Heart left ventricle (tissue), 16 donors: Measurements from ENCODE around the gene DIP2C. TPM values are rescaled to one million over a fixed set of nuclear protein-coding genes. Genes with fewer than 3 reads are reported as not detected.

ENCODE experiments used
- ATAC-seq, 4 donors: fragments of 200-7000 bp; cut with Tn5 transposase; one replicate each; pipeline ENCODE4 v1.9.1; 2020 to 2022; ENCODE audit warnings: moderate library complexity in 4 of 4, mild to moderate bottlenecking in 3 of 4, moderate number of reproducible peaks in 1 of 4
- DNase-seq, 5 donors: peaks; one replicate each; pipeline ENCODE4 v3.0.0-alpha.2; 2020
- H3K27ac ChIP-seq, 12 donors: fragments of 200-600 bp; sonication (generic) in 4 of 12; one replicate each; pipeline versions ENCODE4 v1.5.0 to v1.8.0; 2016 to 2022; ENCODE audit warnings: mild to moderate bottlenecking in 2 of 12
- H3K27me3 ChIP-seq, 9 donors: fragments of 200-600 bp; sonication (generic) in 2 of 9; one replicate each; pipeline versions ENCODE4 v1.5.1 to v1.8.0; 2016 to 2022; ENCODE audit warnings: mild to moderate bottlenecking in 3 of 9
- H3K36me3 ChIP-seq, 9 donors: fragments of 200-600 bp; sonication (generic) in 2 of 9; one replicate each; pipeline versions ENCODE4 v1.5.0 to v1.8.0; 2018 to 2022; ENCODE audit warnings: mild to moderate bottlenecking in 2 of 9
- H3K4me1 ChIP-seq, 12 donors: fragments of 200-600 bp; sonication (generic) in 4 of 12; one replicate each; pipeline versions ENCODE4 v1.5.0 to v1.8.0; 2016 to 2022; ENCODE audit warnings: mild to moderate bottlenecking in 3 of 12
- H3K4me3 ChIP-seq, 12 donors: fragments of 200-600 bp; sonication (generic) in 4 of 12; one replicate each; pipeline versions ENCODE4 v1.5.0 to v1.8.0; 2017 to 2022; ENCODE audit warnings: mild to moderate bottlenecking in 9 of 12, moderate library complexity in 4 of 12
- H3K9me3 ChIP-seq, 12 donors: fragments of 200-600 bp; sonication (generic) in 4 of 12; one replicate each; pipeline versions ENCODE4 v1.5.0 to v1.8.0; 2016 to 2022; ENCODE audit warnings: mild to moderate bottlenecking in 1 of 12
- POLR2A ChIP-seq, 2 donors: fragments of 450-650 bp; IDR thresholded peaks; one replicate each; pipeline ENCODE4 v1.6.1; 2017; ENCODE audit warnings: antibody characterized with exemption in 2 of 2, mild to moderate bottlenecking in 2 of 2, moderate library complexity in 2 of 2
- WGBS, 4 donors: extraction: QIAGEN DNeasy Blood & Tissue Kit in 2 of 4; methylation state at CpG; one replicate each; pipeline versions ENCODE4 v1.1.5 to v1.1.7; 2013 to 2018; 5-methylcytosine and 5-hydroxymethylcytosine counted together
- intact Hi-C, 10 donors: fragments of 100-400 bp; cut with DNase I; formaldehyde crosslinking; loops; one replicate each; pipeline versions ENCODE4 v1.11.1 to v1.14.2; 2022
- polyA plus RNA-seq, 2 donors: library from polyadenylated mRNA; stranded (reverse); fragments of 200-250 nt; gene quantifications; one replicate each; pipeline ENCODE4 v1.2.3, GENCODE V29; 2013
- total RNA-seq, 9 donors: library from RNA; depleted of rRNA in 2 of 9; stranded (reverse); fragments of >200 nt in 2 of 9; fragmentation: NEBNext Ultra II Directional in 3 of 9; extraction: Animal tissue kit (Norgen Biotek cat#: 25700) in 3 of 9; gene quantifications; one replicate each; pipeline versions ENCODE4 v1.1.0 to v1.2.4, GENCODE V29; 2016 to 2023
- TF ChIP-seq, protein P1 (sequence below), 12 donors: fragments of 200-600 bp; sonication (generic) in 4 of 12; IDR thresholded peaks; one replicate each; pipeline versions ENCODE4 v1.5.0 to v1.8.0; 2018 to 2022; ENCODE audit warnings: antibody characterized with exemption in 12 of 12, mild to moderate bottlenecking in 5 of 12
- donor health status: ischemic (EF 13 %, LVEDD 7.1; RV severe dilation, severe dysfunction).
- donor health status: healthy with polysubstance abuse.
- donor health status: DM: no; HTN: yes; CAD: no.
- donor health status: DM: no; HTN: no; CAD: no.
- donor health status: ischemic (EF 25% LVEDD 6.9; RV normal size, moderate dysfunction).
- donor health status: ischemic (EF 25% LVEDD 5.7; RV mildly dilated, moderate dysfunction).
- donor health status: healthy.
- donor health status: DM: yes; HTN: yes; CAD: no.
- donor health status: ischemic (EF 35%, LVEDD 5.7; RV mildly dilated, moderate dysfunction).
- donor health status: nonischemic (EF 11% LVEDD 7.7; RV severe dilation, severe dysfunction).
- donor health status: DM: yes; HTN: yes; CAD: no.
- donor health status: PGD.
- donor health status: ischemic (EF 29% LVEDD 5.4; RV normal size, mild dysfunction).
- donor health status: nonischemic (EF 23%, LVEDD 6.1; RV moderate dilation, normal function).

Gene DIP2C
- total and polyA plus RNA-seq, 11 donors = 7.4 to 43.1 (median 28.5) TPM

DNA sequence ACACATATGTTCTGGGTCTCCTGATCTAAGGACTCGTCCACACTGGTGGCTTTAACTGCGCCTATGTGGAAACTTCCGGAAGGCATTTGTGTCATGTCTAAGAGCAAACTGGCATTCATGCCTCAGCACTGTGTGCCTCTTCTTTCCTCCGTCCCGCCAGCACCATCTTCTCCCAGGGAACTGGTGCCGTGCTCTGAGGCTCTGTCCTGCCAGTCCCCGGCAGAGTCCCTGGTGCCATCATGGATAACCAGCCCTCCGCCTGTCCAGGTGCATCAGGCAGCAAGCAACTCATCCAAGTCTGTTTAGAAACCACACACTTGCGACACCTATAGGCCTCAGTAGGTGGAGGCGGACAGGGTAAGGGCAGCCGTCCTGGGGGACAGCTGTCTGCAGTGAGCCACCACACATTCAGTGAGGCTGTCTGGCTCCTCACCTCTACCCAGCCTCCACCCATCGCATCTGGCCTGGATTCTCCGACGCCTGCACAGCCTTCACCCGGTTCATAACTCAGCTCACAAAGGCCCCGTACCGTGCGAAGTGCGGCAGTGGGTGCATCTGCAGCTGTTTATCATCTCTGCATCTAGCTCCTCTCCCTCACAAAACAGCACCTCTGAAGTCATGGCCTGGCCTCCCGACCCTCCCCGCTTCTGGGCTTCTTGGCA, 162.7 kb downstream of the DIP2C start:
- intact Hi-C loops = loop anchor here in 1 of 10 donors (10.0 kb wide), 1 partner anchor 168 kb away; no protein-coding TSS in a partner anchor
- WGBS, 4 donors = 93 to 96% (median 94%) methylated on average over 20 to 21 of the region's 21 CpGs
- H3K4me3 ChIP-seq = no peak overlapping the region
- no peaks in the 10 kb centered on the region for H3K36me3 ChIP-seq
- TF ChIP-seq, protein P1, sequence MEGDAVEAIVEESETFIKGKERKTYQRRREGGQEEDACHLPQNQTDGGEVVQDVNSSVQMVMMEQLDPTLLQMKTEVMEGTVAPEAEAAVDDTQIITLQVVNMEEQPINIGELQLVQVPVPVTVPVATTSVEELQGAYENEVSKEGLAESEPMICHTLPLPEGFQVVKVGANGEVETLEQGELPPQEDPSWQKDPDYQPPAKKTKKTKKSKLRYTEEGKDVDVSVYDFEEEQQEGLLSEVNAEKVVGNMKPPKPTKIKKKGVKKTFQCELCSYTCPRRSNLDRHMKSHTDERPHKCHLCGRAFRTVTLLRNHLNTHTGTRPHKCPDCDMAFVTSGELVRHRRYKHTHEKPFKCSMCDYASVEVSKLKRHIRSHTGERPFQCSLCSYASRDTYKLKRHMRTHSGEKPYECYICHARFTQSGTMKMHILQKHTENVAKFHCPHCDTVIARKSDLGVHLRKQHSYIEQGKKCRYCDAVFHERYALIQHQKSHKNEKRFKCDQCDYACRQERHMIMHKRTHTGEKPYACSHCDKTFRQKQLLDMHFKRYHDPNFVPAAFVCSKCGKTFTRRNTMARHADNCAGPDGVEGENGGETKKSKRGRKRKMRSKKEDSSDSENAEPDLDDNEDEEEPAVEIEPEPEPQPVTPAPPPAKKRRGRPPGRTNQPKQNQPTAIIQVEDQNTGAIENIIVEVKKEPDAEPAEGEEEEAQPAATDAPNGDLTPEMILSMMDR (IDR thresholded peaks at IDR 0.05) = no peak
- no peak for TF ChIP-seq POLR2A (IDR thresholded peaks at IDR 0.05)
- H3K9me3 ChIP-seq = no peaks in the 10 kb centered on the region
- H3K27ac ChIP-seq = no peak overlapping the region
- H3K4me1 ChIP-seq = peaks cover 0 to 16% (median 0%) of the 10 kb centered on the region in 12 donors
- DNase-seq = no peak
- ATAC-seq = peak in 1 of 4 donors; percentile 22
- H3K27me3 ChIP-seq = no peaks in the 10 kb centered on the region

DNA sequence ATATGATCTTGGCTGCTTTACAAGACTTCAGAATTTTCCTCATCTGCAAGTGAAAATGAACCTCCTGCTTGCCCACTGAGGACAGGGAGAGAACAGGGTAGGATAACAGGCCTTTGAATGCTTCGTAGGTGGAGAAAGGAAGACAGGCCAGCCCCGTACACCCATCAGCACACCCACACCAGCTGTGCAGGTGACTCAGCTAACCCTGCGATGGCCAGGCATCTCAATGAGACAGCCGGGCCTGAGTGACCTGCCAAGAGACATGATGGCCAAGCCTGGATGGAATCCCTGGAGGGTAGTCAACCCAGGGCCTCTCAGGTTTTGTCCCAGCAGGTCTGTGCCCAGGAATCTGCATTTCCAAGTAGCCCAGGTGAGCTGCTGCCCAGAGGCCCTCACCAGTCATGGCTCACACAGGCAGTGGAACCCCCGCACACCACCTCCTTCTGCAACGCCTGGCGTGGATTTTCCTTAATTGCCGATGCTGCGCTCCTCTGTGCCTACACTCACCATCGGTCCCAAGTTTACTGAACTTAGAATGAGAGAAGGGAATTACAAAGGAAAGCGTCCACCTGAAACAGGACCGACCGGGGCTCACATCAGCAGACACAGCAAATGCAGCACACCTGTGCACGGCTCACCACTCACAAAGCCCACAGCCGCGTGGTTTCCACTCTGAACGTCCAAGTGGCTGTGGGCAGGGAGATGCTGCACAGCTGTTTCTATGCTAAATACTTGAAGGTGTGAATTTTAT, 163.7 kb downstream of the DIP2C start:
- ATAC-seq (peak in 2 of 4 donors; percentile 34 to 50), DNase-seq (no peak)
- Histone ChIP-seq H3K27ac (no peak overlapping the region), H3K27me3 (no peaks in the 10 kb centered on the region), H3K4me1 (peaks cover 0 to 19% (median 0%) of the 10 kb centered on the region in 12 donors), H3K36me3 (no peaks in the 10 kb centered on the region), H3K9me3 (no peaks in the 10 kb centered on the region), H3K4me3 (no peak overlapping the region)
- WGBS, 4 donors = 82 to 89% (median 85%) methylated on average over 14 to 17 of the region's 17 CpGs
- no peak for TF ChIP-seq POLR2A (IDR thresholded peaks at IDR 0.05)
- TF ChIP-seq, protein P1 (IDR thresholded peaks at IDR 0.05) = no peak
- intact Hi-C loops = loop anchor here in 1 of 10 donors (10.0 kb wide), 1 partner anchor 169 kb away; no protein-coding TSS in a partner anchor

DNA sequence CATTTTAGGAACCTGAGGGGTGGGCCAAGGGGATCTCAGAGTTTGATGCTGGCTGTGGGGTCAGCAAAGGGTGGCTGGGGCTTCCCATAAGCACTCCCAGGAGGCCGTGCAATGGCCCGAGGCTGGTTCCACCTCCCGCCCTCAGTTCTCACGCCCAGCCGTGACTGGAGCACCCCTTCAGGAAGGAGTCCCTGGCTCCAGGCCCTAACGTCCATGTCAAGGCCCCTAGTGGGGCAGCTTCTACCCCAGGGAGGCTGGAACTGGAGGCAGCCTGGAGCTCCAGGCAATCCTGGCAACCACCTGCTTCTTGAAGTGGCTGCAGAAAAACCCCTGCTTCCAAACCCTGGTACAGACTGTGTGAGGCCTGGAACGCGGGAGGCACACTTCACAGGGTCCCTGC, 165.5 kb downstream of the DIP2C start:
- 77 to 86% (median 77%) methylated on average over 8 of the region's 8 CpGs for WGBS, 4 donors
- no peak for TF ChIP-seq POLR2A (IDR thresholded peaks at IDR 0.05)
- TF ChIP-seq, protein P1 (IDR thresholded peaks at IDR 0.05) = no peak
- H3K9me3 ChIP-seq = no peaks in the 10 kb centered on the region
- no peak overlapping the region for H3K4me3 ChIP-seq
- H3K36me3 ChIP-seq = no peaks in the 10 kb centered on the region
- intact Hi-C loops = loop anchor here in 1 of 10 donors (5.0 to 10.0 kb wide), 2 partner anchors 58 to 171 kb away; no protein-coding TSS in a partner anchor
- H3K4me1 ChIP-seq = peaks cover 0 to 23% (median 0%) of the 10 kb centered on the region in 12 donors
- ATAC-seq (no peak), DNase-seq (no peak)
- no peak overlapping the region for H3K27ac ChIP-seq
- H3K27me3 ChIP-seq = no peaks in the 10 kb centered on the region

DNA sequence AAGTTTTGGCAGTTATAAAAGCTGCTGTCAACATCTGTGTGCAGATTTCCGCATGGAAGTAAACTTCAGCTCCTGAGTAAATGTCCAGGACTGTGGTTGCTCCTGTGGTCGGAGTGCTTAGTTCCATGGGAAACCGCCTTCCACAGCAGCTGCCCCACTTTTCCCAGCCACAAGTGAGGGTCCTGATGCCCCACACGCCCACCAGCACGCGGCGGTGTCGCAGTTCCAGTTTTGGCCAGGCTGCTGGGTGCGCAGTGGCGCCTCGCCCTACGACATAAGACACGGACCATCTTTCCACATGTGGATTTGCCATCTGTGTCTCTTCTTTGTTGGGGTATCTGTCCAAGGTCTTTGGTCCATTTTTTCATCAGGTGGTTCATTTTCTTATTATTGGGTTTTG, 167.1 kb downstream of the DIP2C start:
- WGBS, 4 donors = 81 to 90% (median 86%) methylated on average over 13 of the region's 13 CpGs
- H3K36me3 ChIP-seq = no peaks in the 10 kb centered on the region
- H3K9me3 ChIP-seq = no peaks in the 10 kb centered on the region
- no peaks in the 10 kb centered on the region for H3K27me3 ChIP-seq
- no peak overlapping the region for H3K4me3 ChIP-seq
- peak overlapping the region in 1 of 12 donors; percentile 47 for H3K27ac ChIP-seq
- TF ChIP-seq POLR2A (IDR thresholded peaks at IDR 0.05) = no peak
- TF ChIP-seq, protein P1 (IDR thresholded peaks at IDR 0.05) = no peak
- ATAC-seq (no peak), DNase-seq (no peak)
- peaks cover 0 to 23% (median 0%) of the 10 kb centered on the region in 12 donors for H3K4me1 ChIP-seq
- intact Hi-C loops = loop anchor here in 1 of 10 donors (5.0 to 10.0 kb wide), 2 partner anchors 60 to 172 kb away; no protein-coding TSS in a partner anchor
